NB4 (cell line): Measurements from ENCODE around the gene C3.

ENCODE experiments used
- DNase-seq: peaks from one replicate; pipeline ENCODE4 v3.0.0; 2010; ENCODE audit warnings: low read depth
- H3K4me3 ChIP-seq: one replicate; pipeline ENCODE4 v1.5.1; 2011; ENCODE audit warnings: mild to moderate bottlenecking, low read depth, low read length, moderate library complexity
- MYC ChIP-seq: IDR thresholded peaks from 2 replicates; pipeline ENCODE4 v1.6.1; 2011; ENCODE audit warnings: low read depth, low read length
- POLR2A ChIP-seq: IDR thresholded peaks from 2 replicates; pipeline ENCODE4 v1.6.1; 2011; ENCODE audit warnings: mild to moderate bottlenecking; ENCODE audit not compliant: insufficient read length; ENCODE audit errors: extremely low read depth
- TF ChIP-seq, protein P1 (sequence below): IDR thresholded peaks from 2 replicates; pipeline ENCODE4 v1.6.1; 2011; ENCODE audit warnings: low read depth, low read length
- TF ChIP-seq, protein P2 (sequence below): IDR thresholded peaks from one replicate; pipeline ENCODE4 v1.5.1; 2012; ENCODE audit warnings: low read depth, low read length

The C3 gene

DNA sequence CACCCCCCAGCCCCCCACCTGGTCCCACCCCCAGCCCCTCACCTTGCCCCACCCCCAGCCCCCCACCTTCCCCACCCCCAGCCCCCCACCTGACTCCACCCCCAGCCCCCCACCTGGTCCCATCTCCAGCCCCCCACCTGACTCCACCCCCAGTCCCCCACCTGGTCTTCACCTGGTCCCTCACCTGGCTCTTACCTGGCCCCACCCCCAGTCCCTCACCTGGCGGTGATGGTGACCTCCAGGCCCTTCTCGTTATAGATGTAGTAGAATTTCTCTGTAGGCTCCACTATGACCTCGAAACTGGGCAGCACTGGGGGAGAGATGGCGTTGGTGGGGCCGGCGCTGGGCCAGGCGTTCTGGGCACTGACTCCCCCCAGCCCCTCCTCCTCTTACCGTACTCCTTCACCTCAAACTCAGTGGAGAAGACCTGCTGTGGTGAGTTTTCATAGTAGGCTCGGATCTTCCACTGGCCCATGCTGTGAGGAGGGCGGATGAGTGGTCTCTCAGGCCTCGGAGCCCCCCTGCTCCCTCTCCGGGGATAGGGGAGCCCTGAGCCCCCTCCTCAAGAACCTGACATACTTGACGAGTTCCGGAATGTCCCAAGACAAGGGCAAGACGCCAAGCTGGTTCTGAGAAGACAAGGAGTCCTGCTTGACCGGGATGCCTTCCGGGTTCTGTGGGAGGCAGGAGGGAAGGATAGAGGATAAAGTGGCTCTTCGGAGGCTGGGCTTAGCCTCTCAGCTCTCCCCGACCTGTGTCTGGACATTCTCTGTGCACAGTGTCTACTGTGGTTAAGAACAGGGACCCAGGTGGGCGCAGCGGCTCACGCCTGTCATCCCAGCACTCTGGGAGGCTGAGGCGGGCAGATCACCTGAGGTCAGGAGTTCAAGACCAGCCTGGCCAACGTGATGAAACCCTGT is 6.4 kb downstream of the C3 start:
- DNase-seq = no peak
- H3K4me3 ChIP-seq = no peak overlapping the region
- TF ChIP-seq POLR2A = no peak
- TF ChIP-seq, protein P1, sequence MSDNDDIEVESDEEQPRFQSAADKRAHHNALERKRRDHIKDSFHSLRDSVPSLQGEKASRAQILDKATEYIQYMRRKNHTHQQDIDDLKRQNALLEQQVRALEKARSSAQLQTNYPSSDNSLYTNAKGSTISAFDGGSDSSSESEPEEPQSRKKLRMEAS = no peak
- TF ChIP-seq, protein P2, sequence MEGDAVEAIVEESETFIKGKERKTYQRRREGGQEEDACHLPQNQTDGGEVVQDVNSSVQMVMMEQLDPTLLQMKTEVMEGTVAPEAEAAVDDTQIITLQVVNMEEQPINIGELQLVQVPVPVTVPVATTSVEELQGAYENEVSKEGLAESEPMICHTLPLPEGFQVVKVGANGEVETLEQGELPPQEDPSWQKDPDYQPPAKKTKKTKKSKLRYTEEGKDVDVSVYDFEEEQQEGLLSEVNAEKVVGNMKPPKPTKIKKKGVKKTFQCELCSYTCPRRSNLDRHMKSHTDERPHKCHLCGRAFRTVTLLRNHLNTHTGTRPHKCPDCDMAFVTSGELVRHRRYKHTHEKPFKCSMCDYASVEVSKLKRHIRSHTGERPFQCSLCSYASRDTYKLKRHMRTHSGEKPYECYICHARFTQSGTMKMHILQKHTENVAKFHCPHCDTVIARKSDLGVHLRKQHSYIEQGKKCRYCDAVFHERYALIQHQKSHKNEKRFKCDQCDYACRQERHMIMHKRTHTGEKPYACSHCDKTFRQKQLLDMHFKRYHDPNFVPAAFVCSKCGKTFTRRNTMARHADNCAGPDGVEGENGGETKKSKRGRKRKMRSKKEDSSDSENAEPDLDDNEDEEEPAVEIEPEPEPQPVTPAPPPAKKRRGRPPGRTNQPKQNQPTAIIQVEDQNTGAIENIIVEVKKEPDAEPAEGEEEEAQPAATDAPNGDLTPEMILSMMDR = no peak
- TF ChIP-seq MYC = no peak

DNA sequence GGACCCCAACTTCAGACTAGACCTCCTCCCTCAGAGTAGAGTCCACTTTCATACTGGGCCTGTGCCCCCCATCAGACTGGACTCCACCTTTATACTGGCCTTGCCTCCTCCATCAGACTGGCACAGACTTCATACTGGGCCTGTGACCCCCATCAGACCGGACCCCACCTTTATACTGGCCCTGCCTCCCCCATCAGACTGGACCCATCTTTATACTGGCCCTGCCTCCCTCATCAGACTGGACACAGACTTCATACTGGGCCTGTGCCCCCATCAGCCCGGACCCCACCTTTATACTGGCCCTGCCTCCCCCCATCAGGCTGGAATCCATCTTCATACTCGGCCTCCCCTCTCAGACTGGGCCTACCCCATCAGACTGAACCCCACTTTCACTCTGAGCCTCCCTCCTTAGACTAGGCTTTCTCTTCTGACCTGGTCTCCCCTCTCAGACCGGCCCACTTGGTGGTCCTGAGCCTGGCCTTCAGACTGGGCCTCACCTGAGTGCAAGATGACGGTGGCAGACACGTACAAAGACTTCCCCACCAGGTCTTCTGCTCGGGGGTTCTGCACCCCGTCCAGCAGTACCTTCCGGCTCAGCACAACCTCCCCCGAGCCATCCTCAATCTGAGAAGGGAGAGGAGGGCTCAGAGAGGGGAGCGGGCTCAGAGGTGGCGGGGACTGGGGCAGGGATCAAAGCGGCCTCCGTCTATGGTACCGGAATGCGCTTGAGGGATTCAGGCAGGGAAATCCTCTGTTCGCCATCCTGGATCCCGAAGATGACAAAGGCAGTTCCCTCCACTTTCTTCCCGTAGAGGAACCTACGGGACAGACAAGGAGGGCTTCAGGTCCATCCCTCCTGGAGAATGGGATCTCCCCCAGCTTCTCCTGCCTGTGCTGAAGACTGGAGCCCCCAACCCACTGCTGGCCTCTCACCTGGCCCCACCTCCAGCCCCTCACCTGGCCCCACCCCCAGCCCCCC is 7.5 kb downstream of the C3 start:
- no peak for DNase-seq
- H3K4me3 ChIP-seq = no peak overlapping the region
- TF ChIP-seq, protein P1 = no peak
- no peak for TF ChIP-seq MYC
- TF ChIP-seq POLR2A = no peak
- TF ChIP-seq, protein P2 = no peak

DNA sequence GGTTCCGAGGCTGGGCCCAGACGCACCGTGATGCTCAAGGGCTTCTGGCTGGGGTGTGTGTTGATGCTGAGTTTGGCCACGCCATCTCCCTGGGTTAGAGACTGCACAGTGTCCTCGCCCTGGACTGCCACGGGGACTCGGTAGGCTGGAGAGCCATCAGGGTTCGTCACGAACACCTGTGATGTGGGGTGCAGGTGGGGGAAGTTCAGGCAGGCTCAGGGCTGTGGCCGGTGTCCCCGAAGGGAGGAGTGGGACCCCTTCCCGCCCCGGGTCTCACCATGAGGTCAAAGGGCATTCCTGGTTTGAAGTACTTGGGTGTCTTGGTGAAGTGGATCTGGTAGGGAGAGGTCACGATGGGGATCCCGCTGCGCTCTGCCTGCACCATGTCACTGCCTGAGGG is 8.2 kb downstream of the C3 start:
- H3K4me3 ChIP-seq = no peak overlapping the region
- DNase-seq = no peak
- TF ChIP-seq POLR2A (no peak), MYC (no peak)
- TF ChIP-seq, protein P1 = no peak
- TF ChIP-seq, protein P2 = no peak

DNA sequence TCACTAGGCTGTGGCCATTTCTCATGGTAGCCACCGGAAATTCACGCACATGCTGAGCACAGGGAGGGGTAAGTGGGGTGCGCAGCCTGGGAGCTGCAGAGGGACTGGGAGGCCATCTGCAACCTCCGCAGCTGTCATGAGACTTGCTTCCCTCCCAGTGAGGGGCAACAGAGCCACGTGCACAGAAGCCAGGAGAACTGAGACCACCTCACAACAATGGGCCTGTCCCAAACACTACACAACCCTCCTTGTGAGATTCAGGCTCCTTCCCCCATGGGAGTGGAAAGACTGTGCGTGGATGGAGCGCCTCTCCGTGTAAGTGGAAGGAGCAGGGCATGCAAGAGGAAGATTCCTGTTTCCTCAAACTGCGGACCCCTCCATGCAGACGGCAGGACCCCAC is 8.8 kb downstream of the C3 start:
- no peak for DNase-seq
- TF ChIP-seq POLR2A (no peak), MYC (no peak)
- TF ChIP-seq, protein P1 = no peak
- TF ChIP-seq, protein P2 = no peak

DNA sequence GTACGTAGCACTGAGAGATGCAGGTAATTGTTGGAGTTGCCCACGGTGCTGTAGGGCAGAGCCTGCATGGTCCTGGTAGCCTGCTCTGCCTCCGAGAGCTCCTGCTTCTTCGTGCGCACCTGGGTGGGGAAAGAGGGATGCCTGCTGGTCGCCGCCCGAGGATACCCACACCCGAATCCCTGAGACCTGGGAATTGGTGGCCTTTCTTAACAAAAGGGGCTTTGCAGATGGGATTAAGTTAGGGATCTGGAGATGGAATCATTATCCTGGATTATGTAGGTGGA is 9.4 kb downstream of the C3 start:
- H3K4me3 ChIP-seq = no peak overlapping the region
- TF ChIP-seq, protein P2 = no peak
- TF ChIP-seq MYC (no peak), POLR2A (no peak)
- TF ChIP-seq, protein P1 = no peak
- no peak for DNase-seq

More for the DNA sequence above, 8.8 kb downstream of the C3 start:
- H3K4me3 ChIP-seq = no peak overlapping the region
